Hypothalamus (tissue), 51 donors: Measurements from ENCODE around the gene DLL4.

ENCODE experiments used
- DNase-seq, 51 donors: peaks; one replicate each; lab custom pipeline; 2025; lab: John Stamatoyannopoulos, UW

DLL4 gene

GRCh38 chr15:40984964-40985363 lies 55.8 kb downstream of the DLL4 start:
- DNase-seq, result no peak

GRCh38 chr15:40985541-40986330 lies 56.6 kb downstream of the DLL4 start:
- DNase-seq, result no peak

GRCh38 chr15:40986820-40987219 lies 57.7 kb downstream of the DLL4 start:
- no peak for DNase-seq

GRCh38 chr15:40988156-40988555 lies 59.0 kb downstream of the DLL4 start:
- DNase-seq, result no peak
